SKM-1 (cell line): ENCODE results near the gene ZBTB20.
A peak's percentile ranks its signal among the peaks of the same experiment; 100 is the strongest.

Experiments used
- DNase-seq: peaks from one replicate; lab custom pipeline; 2025; ENCODE audit not compliant: unreplicated experiment; lab: John Stamatoyannopoulos, UW

ZBTB20 gene

GRCh38 chr3:114318295-114318694 lies 828.8 kb downstream of the ZBTB20 start:
- no peak for DNase-seq

GRCh38 chr3:114314282-114314681 lies 832.8 kb downstream of the ZBTB20 start:
- DNase-seq: no peak

GRCh38 chr3:114313426-114313825 lies 833.7 kb downstream of the ZBTB20 start:
- no peak for DNase-seq

- DNase-seq: no peak
Observed at GRCh38 chr3:114310695-114311094, 836.4 kb downstream of the ZBTB20 start.

- no peak for DNase-seq
Observed at GRCh38 chr3:114308830-114309229, 838.3 kb downstream of the ZBTB20 start.

GRCh38 chr3:114308377-114308776 lies 838.7 kb downstream of the ZBTB20 start:
- DNase-seq: no peak

GRCh38 chr3:114307832-114308231 lies 839.3 kb downstream of the ZBTB20 start:
- no peak for DNase-seq

- DNase-seq: no peak
Observed at GRCh38 chr3:114307222-114307830, 839.8 kb downstream of the ZBTB20 start.

GRCh38 chr3:114299941-114300624 lies 847.0 kb downstream of the ZBTB20 start:
- no peak for DNase-seq

- no peak for DNase-seq
Observed at GRCh38 chr3:114299421-114299820, 847.7 kb downstream of the ZBTB20 start.

- no peak for DNase-seq
Observed at GRCh38 chr3:114295946-114296345, 851.1 kb downstream of the ZBTB20 start.

GRCh38 chr3:114294940-114295480 lies 852.1 kb downstream of the ZBTB20 start:
- no peak for DNase-seq

- no peak for DNase-seq
Observed at GRCh38 chr3:114293838-114294535, 853.1 kb downstream of the ZBTB20 start, which contains the start of gene TIGIT. TSS of gene TIGIT (plus strand) at chr3:114294028. CDS start at chr3:114294062, 34 bp downstream.

- peak; percentile 14 for DNase-seq
Observed at GRCh38 chr3:114290911-114291901, 855.9 kb downstream of the ZBTB20 start.

- no peak for DNase-seq
Observed at GRCh38 chr3:114286266-114286665, 860.8 kb downstream of the ZBTB20 start.

- DNase-seq: no peak
Observed at GRCh38 chr3:114285648-114286230, 861.3 kb downstream of the ZBTB20 start.

- DNase-seq: no peak
Observed at GRCh38 chr3:114284644-114285043, 862.4 kb downstream of the ZBTB20 start.
